Measurements from ENCODE around the gene CENPW.
A peak's percentile ranks its signal among the peaks of the same experiment; 100 is the strongest.

The CENPW gene
- long read RNA-seq, donor 1, transcript CENPW-203 (3 exons, 750 nt), result major isoform, 48 of 50 reads
- long read RNA-seq, donor 1, partial matches to known transcripts, result 0 of 50 reads
- long read RNA-seq, donor 1, other reads (novel, unspliced or antisense), result 0 of 50 reads
- long read RNA-seq, donor 2, transcript CENPW-203 (3 exons, 750 nt), result major isoform, 30 of 30 reads
- long read RNA-seq, donor 2, partial matches to known transcripts, result 0 of 30 reads
- long read RNA-seq, donor 2, other reads (novel, unspliced or antisense), result 0 of 30 reads
- long read RNA-seq, donor 3, partial matches to known transcripts, result 0 of 4 reads
- long read RNA-seq, donor 3, other reads (novel, unspliced or antisense), result 0 of 4 reads
- long read RNA-seq, donor 4, transcript CENPW-203 (3 exons, 750 nt), result major isoform, 17 of 18 reads
- long read RNA-seq, donor 4, partial matches to known transcripts, result 0 of 18 reads
- long read RNA-seq, donor 4, other reads (novel, unspliced or antisense), result 0 of 18 reads
- long read RNA-seq, donor 5, transcript CENPW-203 (3 exons, 750 nt), result major isoform, 35 of 36 reads
- long read RNA-seq, donor 5, partial matches to known transcripts, result 0 of 36 reads
- long read RNA-seq, donor 5, other reads (novel, unspliced or antisense), result 0 of 36 reads
- long read RNA-seq, donor 6, transcript CENPW-203 (3 exons, 750 nt), result major isoform, 20 of 20 reads
- long read RNA-seq, donor 6, partial matches to known transcripts, result 0 of 20 reads
- long read RNA-seq, donor 6, other reads (novel, unspliced or antisense), result 0 of 20 reads
- long read RNA-seq, donor 7, transcript CENPW-201 (3 exons, 528 nt), result minor isoform, 5 of 48 reads
- long read RNA-seq, donor 7, transcript CENPW-203 (3 exons, 750 nt), result major isoform, 43 of 48 reads
- long read RNA-seq, donor 7, partial matches to known transcripts, result 0 of 48 reads
- long read RNA-seq, donor 7, other reads (novel, unspliced or antisense), result 0 of 48 reads
- long read RNA-seq, donor 8, transcript CENPW-203 (3 exons, 750 nt), result major isoform, 30 of 32 reads
- long read RNA-seq, donor 8, partial matches to known transcripts, result 0 of 32 reads
- long read RNA-seq, donor 8, other reads (novel, unspliced or antisense), result 0 of 32 reads

- DNase-seq, result peak; percentile 84
Measured at GRCh38 chr6:126339796-126340609, at the start of gene CENPW. TSS of gene CENPW (plus strand) at chr6:126340115. CDS start at chr6:126340274, 159 bp downstream.

- DNase-seq, result no peak
Measured at GRCh38 chr6:126293891-126294524, 45.9 kb upstream of the CENPW start.

GRCh38 chr6:126300126-126300525 lies 39.8 kb upstream of the CENPW start:
- no peak for DNase-seq

- no peak for DNase-seq
Measured at GRCh38 chr6:126300735-126301134, 39.2 kb upstream of the CENPW start.

GRCh38 chr6:126302191-126302590 lies 37.7 kb upstream of the CENPW start:
- DNase-seq, result no peak

GRCh38 chr6:126307849-126308248 lies 32.1 kb upstream of the CENPW start:
- DNase-seq, result no peak

GRCh38 chr6:126308362-126308761 lies 31.6 kb upstream of the CENPW start:
- no peak for DNase-seq

- no peak for DNase-seq
Measured at GRCh38 chr6:126312013-126312665, 27.8 kb upstream of the CENPW start.

GRCh38 chr6:126313941-126314340 lies 26.0 kb upstream of the CENPW start:
- DNase-seq, result no peak

- no peak for DNase-seq
Measured at GRCh38 chr6:126318797-126319196, 21.1 kb upstream of the CENPW start.

GRCh38 chr6:126333729-126334128 lies 6.2 kb upstream of the CENPW start:
- no peak for DNase-seq

GRCh38 chr6:126335210-126335609 lies 4.7 kb upstream of the CENPW start:
- no peak for DNase-seq

- DNase-seq, result no peak
Measured at GRCh38 chr6:126337323-126337722, 2.6 kb upstream of the CENPW start.

- no peak for DNase-seq
Measured at GRCh38 chr6:126341126-126341525, 1.2 kb downstream of the CENPW start.

- no peak for DNase-seq
Measured at GRCh38 chr6:126344181-126344580, 4.3 kb downstream of the CENPW start.

- no peak for DNase-seq
Measured at GRCh38 chr6:126351960-126352359, 12.0 kb downstream of the CENPW start.

GRCh38 chr6:126352514-126352913 lies 12.6 kb downstream of the CENPW start:
- no peak for DNase-seq

GRCh38 chr6:126356526-126356925 lies 16.6 kb downstream of the CENPW start:
- DNase-seq, result no peak

GRCh38 chr6:126359936-126360537 lies 20.1 kb downstream of the CENPW start:
- DNase-seq, result no peak

GRCh38 chr6:126361832-126362440 lies 22.0 kb downstream of the CENPW start:
- DNase-seq, result no peak
